A549 (cell line): Measurements from ENCODE around the gene EXOSC7. TPM values are rescaled to one million over a fixed set of nuclear protein-coding genes. Genes with fewer than 3 reads are reported as not detected.

Experiments
- ATAC-seq, 2 experiments: fragments of 200-7000 bp in 1 of 2; fragments of >200 bp in 1 of 2; cut with Nextera tagmentation in 1 of 2; cut with Tn5 transposase in 1 of 2; 3 replicates each; pipeline versions ENCODE4 v1.8.0 to v1.9.1; 2018 to 2020; ENCODE audit warnings: mild to moderate bottlenecking in 1 of 2, moderate library complexity in 1 of 2
- CTCF ChIA-PET: fragments of 300-600 bp; sonication (Branson Sonifier 250); formaldehyde crosslinking; extraction: SDS; loops from one replicate; lab custom pipeline; 2021; ENCODE audit warnings: antibody characterized with exemption, inconsistent platforms; lab: Yijun Ruan, JAX
- POLR2A ChIA-PET: fragments of 350-600 bp; formaldehyde crosslinking; extraction: SDS; loops from one replicate; lab custom pipeline; 2021; ENCODE audit warnings: antibody characterized with exemption, inconsistent platforms; lab: Yijun Ruan, JAX
- DNase-seq, 2 experiments: peaks; one replicate each; pipeline versions ENCODE4 v3.0.0 to v3.0.0-alpha.2; 2011 to 2016; ENCODE audit warnings: low read depth in 1 of 2, low spot score in 1 of 2
- FAIRE-seq: peaks from 2 replicates; lab custom pipeline; 2011; peaks lifted over from hg19 to GRCh38; lab: Jason Lieb, UNC
- H3K27ac ChIP-seq, 2 experiments: fragments of >200 bp; sonication (Bioruptor Twin); formaldehyde crosslinking; 3 replicates each; pipeline ENCODE4 v1.5.1; 2016 to 2017
- H3K4me1 ChIP-seq: fragments of >200 bp; sonication (Bioruptor Twin); formaldehyde crosslinking; 3 replicates; pipeline ENCODE4 v1.6.1; 2016
- H3K4me2 ChIP-seq: fragments of >200 bp; sonication (Bioruptor Twin); formaldehyde crosslinking; 3 replicates; pipeline ENCODE4 v1.6.1; 2016
- H3K4me3 ChIP-seq: fragments of >200 bp; sonication (Bioruptor Twin); formaldehyde crosslinking; 3 replicates; pipeline ENCODE4 v1.5.1; 2016
- H3K9me3 ChIP-seq: fragments of >200 bp; sonication (Bioruptor Twin); formaldehyde crosslinking; 3 replicates; pipeline ENCODE4 v1.6.1; 2016
- BHLHE40 ChIP-seq: IDR thresholded peaks from 2 replicates; pipeline ENCODE4 v1.6.1; 2012; ENCODE audit warnings: low read depth, low read length, inconsistent platforms
- CBX8 ChIP-seq: fragments of 200-600 bp; sonication (generic); IDR thresholded peaks from 2 replicates; pipeline ENCODE4 v1.6.1; 2016
- CEBPB ChIP-seq, 2 experiments: fragments of >200 bp in 1 of 2; sonication (Bioruptor Twin) in 1 of 2; formaldehyde crosslinking in 1 of 2; IDR thresholded peaks; 2 replicates each; pipeline ENCODE4 v1.6.1; 2012 to 2016
- EP300 ChIP-seq, 2 experiments: fragments of >200 bp; sonication (Bioruptor Twin); formaldehyde crosslinking; IDR thresholded peaks; 2 replicates in 1 of 2; 3 replicates in 1 of 2; pipeline ENCODE4 v1.6.1; 2016 to 2017
- FOSL2 ChIP-seq, 2 experiments: fragments of 450-650 bp in 1 of 2; fragments of >200 bp in 1 of 2; sonication (Bioruptor Twin) in 1 of 2; formaldehyde crosslinking; IDR thresholded peaks; 2 replicates each; pipeline versions ENCODE4 v1.5.0 to v1.6.1; 2016 to 2020; ENCODE audit warnings: mild to moderate bottlenecking in 1 of 2, moderate library complexity in 1 of 2
- GATA3 ChIP-seq: IDR thresholded peaks from 2 replicates; pipeline ENCODE4 v1.6.1; 2012; ENCODE audit warnings: borderline replicate concordance
- HOXB13 ChIP-seq: fragments of 250-450 bp; sonication (Bioruptor Pico); IDR thresholded peaks from 2 replicates; pipeline ENCODE4 v1.5.0; 2020; ENCODE audit warnings: low read depth, mild to moderate bottlenecking, moderate library complexity
- MAZ ChIP-seq: fragments of 150-350 bp; IDR thresholded peaks from 2 replicates; pipeline ENCODE4 v1.6.1; 2014; ENCODE audit warnings: antibody characterized with exemption, low read depth, low read length, borderline replicate concordance
- MYC ChIP-seq: IDR thresholded peaks from 2 replicates; pipeline ENCODE4 v1.6.1; 2012; ENCODE audit warnings: mild to moderate bottlenecking, inconsistent platforms, low read length, improper control_type of control experiment, borderline replicate concordance
- PHF8 ChIP-seq: fragments of 200-600 bp; sonication (generic); IDR thresholded peaks from 2 replicates; pipeline ENCODE4 v1.6.1; 2016; ENCODE audit warnings: low read depth, mild to moderate bottlenecking, antibody characterized with exemption, moderate library complexity, borderline replicate concordance
- POLR2AphosphoS2 ChIP-seq: conservative IDR thresholded peaks from 2 replicates; pipeline ENCODE4 v1.6.1; 2012; ENCODE audit warnings: low read length, improper control_type of control experiment, inconsistent platforms
- RARB ChIP-seq: fragments of 250-450 bp; sonication (Bioruptor Pico); IDR thresholded peaks from 2 replicates; pipeline ENCODE4 v1.8.0; 2021; ENCODE audit warnings: mild to moderate bottlenecking, moderate library complexity
- RFX5 ChIP-seq: fragments of 450-650 bp; IDR thresholded peaks from 2 replicates; pipeline ENCODE4 v1.7.1; 2014; ENCODE audit warnings: antibody characterized with exemption, mild to moderate bottlenecking, moderate library complexity
- TP53 ChIP-seq: fragments of 250-450 bp; sonication (Bioruptor Pico); IDR thresholded peaks from 2 replicates; pipeline ENCODE4 v1.5.0; 2021; ENCODE audit warnings: mild to moderate bottlenecking, moderate library complexity
- ZFP36 ChIP-seq: fragments of 450-650 bp; IDR thresholded peaks from 2 replicates; pipeline ENCODE4 v1.6.1; 2014; ENCODE audit warnings: borderline replicate concordance; ENCODE audit not compliant: partially characterized antibody
- ZNF302 ChIP-seq: fragments of 250-450 bp; sonication (Bioruptor Pico); IDR thresholded peaks from 2 replicates; pipeline ENCODE4 v1.9.0; 2021; ENCODE audit warnings: inconsistent platforms, mild to moderate bottlenecking, moderate library complexity
- ZSCAN20 ChIP-seq: fragments of 250-450 bp; sonication (Bioruptor Pico); IDR thresholded peaks from 2 replicates; pipeline ENCODE4 v1.8.0; 2022; ENCODE audit warnings: mild to moderate bottlenecking, moderate library complexity
- WGBS: methylation state at CpG from one replicate; pipeline ENCODE4 v1.1.6; 2017; ENCODE audit errors: missing lambda C conversion rate; 5-methylcytosine and 5-hydroxymethylcytosine counted together
- polyA plus RNA-seq, 4 experiments: library from polyadenylated mRNA; depleted of rRNA in 3 of 4; stranded (reverse); fragments of >200 nt; fragmentation: RNase III in 1 of 4; extraction: RNeasy Plus Mini Kit Qiagen cat#74134 plus additional on column Dnase treatment in 1 of 4; gene quantifications; 2 replicates in 3 of 4; 3 replicates in 1 of 4; pipeline ENCODE4 v1.2.3, GENCODE V29; 2011 to 2017
- TF ChIP-seq, protein P1 (sequence below): fragments of >200 bp; sonication (Bioruptor Twin); formaldehyde crosslinking; IDR thresholded peaks from 3 replicates; pipeline ENCODE4 v1.5.1; 2016
- TF ChIP-seq, protein P2 (sequence below): fragments of 200-600 bp; sonication (generic); IDR thresholded peaks from 2 replicates; pipeline ENCODE4 v1.6.1; 2016; ENCODE audit warnings: antibody characterized with exemption, mild to moderate bottlenecking, moderate library complexity
- TF ChIP-seq, protein P3 (sequence below): fragments of 450-650 bp; IDR thresholded peaks from 2 replicates; pipeline ENCODE4 v1.6.1; 2014; ENCODE audit warnings: antibody characterized with exemption
- TF ChIP-seq, protein P4 (sequence below): fragments of 250-450 bp; sonication (Bioruptor Pico); IDR thresholded peaks from 2 replicates; pipeline ENCODE4 v1.5.0; 2020; ENCODE audit warnings: low read depth, mild to moderate bottlenecking, moderate library complexity

Gene EXOSC7
- polyA plus RNA-seq, 2 of the 4 experiments (the other 2 are of a cell fraction): 59.1 to 68.4 TPM

DNA sequence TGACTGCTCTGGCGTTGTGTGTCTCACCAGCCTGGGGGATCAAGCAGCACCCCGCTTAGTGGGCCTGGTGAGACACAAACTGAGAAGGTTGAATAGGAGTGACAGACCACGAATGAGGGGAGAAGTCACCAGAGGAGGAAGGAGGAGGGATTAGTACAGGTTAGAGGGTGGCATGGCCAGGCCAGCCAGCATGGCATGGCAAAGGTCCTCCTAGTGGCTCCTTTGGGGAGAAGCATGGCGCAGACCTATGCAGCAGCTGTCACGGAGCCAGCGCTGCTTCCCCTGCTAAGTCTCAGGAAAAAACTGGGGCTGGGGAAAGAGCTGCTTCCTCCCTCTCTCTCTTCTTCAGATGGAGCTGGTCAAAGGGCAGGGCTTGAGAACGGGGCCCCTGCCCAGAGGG lies 48.7 kb upstream of the EXOSC7 start (continued):
- TF ChIP-seq ZFP36 (no peak), POLR2AphosphoS2 (no peak)

DNA sequence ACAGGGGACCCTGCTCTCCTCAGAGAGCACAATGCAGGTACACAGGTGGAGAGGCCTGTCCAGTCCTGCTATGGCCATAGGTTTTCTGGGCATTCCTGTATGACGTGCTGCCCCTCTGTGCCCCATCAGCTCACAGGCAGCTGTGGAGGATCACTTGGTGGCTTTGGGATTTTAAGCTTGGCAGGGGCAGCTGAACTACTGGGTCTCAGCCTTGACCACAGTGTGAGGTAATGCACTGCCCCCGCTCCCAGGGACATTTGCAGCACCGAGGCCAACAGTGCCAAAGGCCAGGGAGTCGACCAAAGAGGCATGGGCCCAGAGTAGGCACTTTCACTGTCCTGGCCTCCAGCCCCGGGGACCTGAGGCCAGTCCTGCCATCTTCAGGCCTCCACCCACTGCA lies 46.3 kb upstream of the EXOSC7 start:
- Histone ChIP-seq H3K4me3 (no peak overlapping the region), H3K9me3 (no peaks in the 10 kb centered on the region), H3K4me2 (no peak overlapping the region), H3K27ac (no peak overlapping the region), H3K4me1 (no peaks in the 10 kb centered on the region)
- no peak for ATAC-seq
- WGBS: 95% methylated on average over 3 of the region's 5 CpGs
- ChIA-PET CTCF (interaction anchor here (1.3 kb wide), 1 partner anchor 16 kb away, joined by 3 read pairs; no protein-coding TSS in a partner anchor), POLR2A (no interaction called here)
- no peak for FAIRE-seq
- TF ChIP-seq FOSL2 (IDR thresholded peaks at IDR 0.05): no peak
- TF ChIP-seq FOSL2 (CRISPR knock-in tag; IDR thresholded peaks at IDR 0.05): no peak
- TF ChIP-seq ZNF302 (CRISPR knock-in tag): no peak
- no peak for TF ChIP-seq PHF8
- TF ChIP-seq ZSCAN20 (CRISPR knock-in tag): no peak
- TF ChIP-seq RARB (CRISPR knock-in tag): no peak
- TF ChIP-seq HOXB13 (CRISPR knock-in tag): no peak
- DNase-seq: no peak

DNA sequence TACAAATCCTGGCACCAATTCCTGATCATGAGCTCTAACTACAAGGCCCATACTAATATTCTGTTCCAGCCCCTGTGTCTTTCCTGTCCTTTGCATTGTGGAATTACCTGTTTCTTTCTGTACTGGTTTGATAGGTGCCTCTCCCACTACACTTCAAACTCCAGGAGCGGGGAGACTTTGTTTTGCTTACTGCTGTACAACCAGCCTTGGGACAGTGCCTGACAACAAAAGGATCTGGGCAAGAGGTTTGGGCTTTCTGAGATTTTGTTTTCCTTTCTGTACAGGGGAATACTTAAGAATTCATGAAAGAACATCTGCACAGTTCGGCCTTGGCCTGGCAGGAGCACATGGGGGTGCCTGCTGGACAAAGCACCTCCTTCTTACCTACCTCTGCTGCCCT lies 45.1 kb upstream of the EXOSC7 start:
- FAIRE-seq: no peak
- no peak for DNase-seq
- ATAC-seq: no peak
- Histone ChIP-seq H3K27ac (no peak overlapping the region), H3K4me1 (no peaks in the 10 kb centered on the region), H3K4me2 (no peak overlapping the region), H3K4me3 (no peak overlapping the region), H3K9me3 (no peaks in the 10 kb centered on the region)
- ChIA-PET CTCF (interaction anchor here (0.6 to 1.1 kb wide), 2 partner anchors 17 to 400 kb away, joined by 3 read pairs; no protein-coding TSS in a partner anchor), POLR2A (no interaction called here)
- TF ChIP-seq CEBPB (IDR thresholded peaks at IDR 0.05) (no peak), BHLHE40 (no peak), TP53 (CRISPR knock-in tag) (no peak), ZFP36 (no peak), EP300 (IDR thresholded peaks at IDR 0.05) (no peak), CBX8 (no peak), GATA3 (no peak), MAZ (no peak), FOSL2 (IDR thresholded peaks at IDR 0.05) (no peak), FOSL2 (CRISPR knock-in tag; IDR thresholded peaks at IDR 0.05) (no peak), MYC (no peak), RFX5 (no peak)
- TF ChIP-seq, protein P1, sequence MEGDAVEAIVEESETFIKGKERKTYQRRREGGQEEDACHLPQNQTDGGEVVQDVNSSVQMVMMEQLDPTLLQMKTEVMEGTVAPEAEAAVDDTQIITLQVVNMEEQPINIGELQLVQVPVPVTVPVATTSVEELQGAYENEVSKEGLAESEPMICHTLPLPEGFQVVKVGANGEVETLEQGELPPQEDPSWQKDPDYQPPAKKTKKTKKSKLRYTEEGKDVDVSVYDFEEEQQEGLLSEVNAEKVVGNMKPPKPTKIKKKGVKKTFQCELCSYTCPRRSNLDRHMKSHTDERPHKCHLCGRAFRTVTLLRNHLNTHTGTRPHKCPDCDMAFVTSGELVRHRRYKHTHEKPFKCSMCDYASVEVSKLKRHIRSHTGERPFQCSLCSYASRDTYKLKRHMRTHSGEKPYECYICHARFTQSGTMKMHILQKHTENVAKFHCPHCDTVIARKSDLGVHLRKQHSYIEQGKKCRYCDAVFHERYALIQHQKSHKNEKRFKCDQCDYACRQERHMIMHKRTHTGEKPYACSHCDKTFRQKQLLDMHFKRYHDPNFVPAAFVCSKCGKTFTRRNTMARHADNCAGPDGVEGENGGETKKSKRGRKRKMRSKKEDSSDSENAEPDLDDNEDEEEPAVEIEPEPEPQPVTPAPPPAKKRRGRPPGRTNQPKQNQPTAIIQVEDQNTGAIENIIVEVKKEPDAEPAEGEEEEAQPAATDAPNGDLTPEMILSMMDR: no peak
- TF ChIP-seq, protein P2, sequence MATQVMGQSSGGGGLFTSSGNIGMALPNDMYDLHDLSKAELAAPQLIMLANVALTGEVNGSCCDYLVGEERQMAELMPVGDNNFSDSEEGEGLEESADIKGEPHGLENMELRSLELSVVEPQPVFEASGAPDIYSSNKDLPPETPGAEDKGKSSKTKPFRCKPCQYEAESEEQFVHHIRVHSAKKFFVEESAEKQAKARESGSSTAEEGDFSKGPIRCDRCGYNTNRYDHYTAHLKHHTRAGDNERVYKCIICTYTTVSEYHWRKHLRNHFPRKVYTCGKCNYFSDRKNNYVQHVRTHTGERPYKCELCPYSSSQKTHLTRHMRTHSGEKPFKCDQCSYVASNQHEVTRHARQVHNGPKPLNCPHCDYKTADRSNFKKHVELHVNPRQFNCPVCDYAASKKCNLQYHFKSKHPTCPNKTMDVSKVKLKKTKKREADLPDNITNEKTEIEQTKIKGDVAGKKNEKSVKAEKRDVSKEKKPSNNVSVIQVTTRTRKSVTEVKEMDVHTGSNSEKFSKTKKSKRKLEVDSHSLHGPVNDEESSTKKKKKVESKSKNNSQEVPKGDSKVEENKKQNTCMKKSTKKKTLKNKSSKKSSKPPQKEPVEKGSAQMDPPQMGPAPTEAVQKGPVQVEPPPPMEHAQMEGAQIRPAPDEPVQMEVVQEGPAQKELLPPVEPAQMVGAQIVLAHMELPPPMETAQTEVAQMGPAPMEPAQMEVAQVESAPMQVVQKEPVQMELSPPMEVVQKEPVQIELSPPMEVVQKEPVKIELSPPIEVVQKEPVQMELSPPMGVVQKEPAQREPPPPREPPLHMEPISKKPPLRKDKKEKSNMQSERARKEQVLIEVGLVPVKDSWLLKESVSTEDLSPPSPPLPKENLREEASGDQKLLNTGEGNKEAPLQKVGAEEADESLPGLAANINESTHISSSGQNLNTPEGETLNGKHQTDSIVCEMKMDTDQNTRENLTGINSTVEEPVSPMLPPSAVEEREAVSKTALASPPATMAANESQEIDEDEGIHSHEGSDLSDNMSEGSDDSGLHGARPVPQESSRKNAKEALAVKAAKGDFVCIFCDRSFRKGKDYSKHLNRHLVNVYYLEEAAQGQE: no peak
- TF ChIP-seq, protein P3, sequence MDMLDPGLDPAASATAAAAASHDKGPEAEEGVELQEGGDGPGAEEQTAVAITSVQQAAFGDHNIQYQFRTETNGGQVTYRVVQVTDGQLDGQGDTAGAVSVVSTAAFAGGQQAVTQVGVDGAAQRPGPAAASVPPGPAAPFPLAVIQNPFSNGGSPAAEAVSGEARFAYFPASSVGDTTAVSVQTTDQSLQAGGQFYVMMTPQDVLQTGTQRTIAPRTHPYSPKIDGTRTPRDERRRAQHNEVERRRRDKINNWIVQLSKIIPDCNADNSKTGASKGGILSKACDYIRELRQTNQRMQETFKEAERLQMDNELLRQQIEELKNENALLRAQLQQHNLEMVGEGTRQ: no peak
- TF ChIP-seq, protein P4, sequence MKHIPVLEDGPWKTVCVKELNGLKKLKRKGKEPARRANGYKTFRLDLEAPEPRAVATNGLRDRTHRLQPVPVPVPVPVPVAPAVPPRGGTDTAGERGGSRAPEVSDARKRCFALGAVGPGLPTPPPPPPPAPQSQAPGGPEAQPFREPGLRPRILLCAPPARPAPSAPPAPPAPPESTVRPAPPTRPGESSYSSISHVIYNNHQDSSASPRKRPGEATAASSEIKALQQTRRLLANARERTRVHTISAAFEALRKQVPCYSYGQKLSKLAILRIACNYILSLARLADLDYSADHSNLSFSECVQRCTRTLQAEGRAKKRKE (CRISPR knock-in tag): no peak
- WGBS: 92% methylated on average over 2 of the region's 2 CpGs
